ENCODE results near the gene STXBP1.

Gene STXBP1

DNA sequence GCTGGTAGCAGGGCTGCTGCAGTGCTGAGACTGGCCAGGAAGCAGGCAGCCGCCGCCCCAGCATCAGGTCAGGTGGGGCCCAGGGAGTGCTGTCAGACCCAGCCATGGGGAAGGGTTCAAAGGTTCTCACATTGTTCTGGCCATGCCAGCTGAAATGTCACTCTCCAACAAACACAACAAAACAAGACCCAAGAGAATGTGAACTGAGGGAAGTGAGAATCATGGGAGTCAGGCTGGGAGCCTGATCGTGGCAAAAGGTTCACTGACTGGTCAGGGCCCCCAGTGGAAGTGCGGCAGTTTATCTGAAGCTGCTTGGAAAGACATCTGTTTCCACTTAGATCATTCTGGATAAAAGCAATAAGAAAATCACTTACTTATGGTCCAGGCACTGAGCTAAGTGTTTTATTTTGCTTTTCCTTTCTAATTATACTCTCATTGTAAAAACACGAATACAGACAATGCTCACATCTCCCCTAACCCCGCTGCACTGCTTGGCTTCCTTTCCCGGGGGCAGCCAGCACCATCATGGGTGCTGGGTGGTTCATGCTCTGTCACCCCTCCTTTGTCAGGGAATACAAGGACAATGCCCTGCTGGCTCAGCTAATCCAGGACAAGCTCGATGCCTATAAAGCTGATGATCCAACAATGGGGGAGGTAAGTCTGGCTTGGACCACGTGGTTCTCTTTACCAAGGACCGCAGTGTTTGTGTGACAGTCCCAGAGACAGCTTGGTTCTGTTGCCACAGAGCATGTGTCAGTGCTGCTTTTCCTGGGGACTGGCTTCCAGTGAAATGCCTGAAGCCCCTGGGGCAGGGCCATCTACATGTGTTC lies 52.8 kb downstream of the STXBP1 start:
- H3K4me1 ChIP-seq (ENCODE audit: insufficient read depth, low read length) = no peaks in the 10 kb centered on the region
- H3K9ac ChIP-seq (ENCODE audit: low read length) = no peak overlapping the region
- H3K36me3 ChIP-seq (ENCODE audit: insufficient read depth, low read length) = peaks cover 64% of the 10 kb centered on the region
- H3K4me3 ChIP-seq (ENCODE audit: low read depth in 1 of 2, low read length in 2 of 2) = no peak overlapping the region
- H3K9me3 ChIP-seq (ENCODE audit: low read length) = no peaks in the 10 kb centered on the region
- H3K27ac ChIP-seq (ENCODE audit: low read depth, low read length) = no peak overlapping the region
- H3K27me3 ChIP-seq (ENCODE audit: control insufficient read depth in 1 of 2, insufficient read depth in 2 of 2, low read length in 2 of 2) = no peaks in the 10 kb centered on the region

DNA sequence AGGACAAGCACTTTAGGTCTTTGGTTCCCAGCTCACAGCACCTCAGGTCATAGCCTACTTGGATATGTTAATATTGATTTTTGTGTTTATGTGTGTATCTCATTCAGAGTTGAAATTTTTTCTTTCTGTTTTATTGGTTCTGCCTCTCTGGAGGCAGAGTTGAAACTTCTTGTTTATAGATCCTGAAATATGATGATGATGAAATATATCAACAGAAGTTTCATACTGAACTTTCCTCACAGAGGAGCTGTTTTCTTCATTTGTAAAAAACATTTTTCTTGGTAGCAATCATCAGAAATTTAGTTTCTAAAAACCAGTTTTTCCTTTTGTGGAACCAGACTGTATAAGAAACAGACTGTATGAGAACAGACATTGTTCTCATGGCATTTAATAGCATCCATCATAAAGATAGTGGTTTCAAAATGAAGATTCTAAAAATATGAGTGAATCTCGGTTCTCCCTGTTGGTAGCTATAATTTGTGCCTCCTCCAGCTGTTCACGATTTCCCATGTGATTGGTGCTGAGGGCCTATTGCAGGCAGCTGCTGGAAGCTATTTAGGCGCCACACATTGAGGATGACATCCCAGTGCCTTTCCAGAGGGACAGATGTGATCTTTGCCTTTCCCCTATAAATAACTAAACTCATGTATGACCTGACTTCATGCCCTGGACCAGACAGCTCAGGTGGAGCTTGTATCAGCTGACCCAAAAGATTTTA lies 55.2 kb downstream of the STXBP1 start:
- no peaks in the 10 kb centered on the region for H3K4me1 ChIP-seq (ENCODE audit: insufficient read depth, low read length)
- no peaks in the 10 kb centered on the region for H3K27me3 ChIP-seq (ENCODE audit: control insufficient read depth in 1 of 2, insufficient read depth in 2 of 2, low read length in 2 of 2)
- H3K4me3 ChIP-seq (ENCODE audit: low read depth in 1 of 2, low read length in 2 of 2) = no peak overlapping the region
- no peak overlapping the region for H3K9ac ChIP-seq (ENCODE audit: low read length)
- H3K27ac ChIP-seq (ENCODE audit: low read depth, low read length) = no peak overlapping the region
- no peaks in the 10 kb centered on the region for H3K9me3 ChIP-seq (ENCODE audit: low read length)
- H3K36me3 ChIP-seq (ENCODE audit: insufficient read depth, low read length) = peaks cover 53% of the 10 kb centered on the region

DNA sequence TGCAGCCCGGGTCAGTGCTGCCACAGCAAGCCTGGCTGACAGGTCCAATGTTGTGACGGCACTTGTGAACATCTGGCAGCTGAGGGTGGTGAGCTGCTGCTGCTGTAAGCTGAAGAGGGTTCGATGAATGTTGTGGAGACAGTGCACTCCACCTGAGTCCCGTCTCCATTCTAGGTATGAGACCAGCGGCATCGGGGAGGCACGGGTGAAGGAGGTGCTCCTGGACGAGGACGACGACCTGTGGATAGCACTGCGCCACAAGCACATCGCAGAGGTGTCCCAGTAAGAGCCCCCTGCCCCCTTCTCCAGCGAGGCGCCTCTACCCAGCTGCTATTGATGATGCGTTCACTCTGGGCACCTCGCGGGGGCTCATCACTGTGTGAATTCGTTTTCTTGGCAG lies 55.8 kb downstream of the STXBP1 start:
- Histone ChIP-seq H3K9me3 (ENCODE audit: low read length) (no peaks in the 10 kb centered on the region), H3K9ac (ENCODE audit: low read length) (no peak overlapping the region), H3K4me3 (ENCODE audit: low read depth in 1 of 2, low read length in 2 of 2) (no peak overlapping the region), H3K27me3 (ENCODE audit: control insufficient read depth in 1 of 2, insufficient read depth in 2 of 2, low read length in 2 of 2) (no peaks in the 10 kb centered on the region), H3K4me1 (ENCODE audit: insufficient read depth, low read length) (no peaks in the 10 kb centered on the region), H3K36me3 (ENCODE audit: insufficient read depth, low read length) (peaks cover 54% of the 10 kb centered on the region), H3K27ac (ENCODE audit: low read depth, low read length) (no peak overlapping the region)

GRCh38 chr9:127673234-127673633 lies 61.2 kb downstream of the STXBP1 start:
- Histone ChIP-seq H3K27ac (ENCODE audit: low read depth, low read length) (no peak overlapping the region), H3K9me3 (ENCODE audit: low read length) (no peaks in the 10 kb centered on the region), H3K9ac (ENCODE audit: low read length) (no peak overlapping the region), H3K4me1 (ENCODE audit: insufficient read depth, low read length) (no peaks in the 10 kb centered on the region), H3K27me3 (ENCODE audit: control insufficient read depth in 1 of 2, insufficient read depth in 2 of 2, low read length in 2 of 2) (no peaks in the 10 kb centered on the region), H3K36me3 (ENCODE audit: insufficient read depth, low read length) (peaks cover 49% of the 10 kb centered on the region), H3K4me3 (ENCODE audit: low read depth in 1 of 2, low read length in 2 of 2) (no peak overlapping the region)

DNA sequence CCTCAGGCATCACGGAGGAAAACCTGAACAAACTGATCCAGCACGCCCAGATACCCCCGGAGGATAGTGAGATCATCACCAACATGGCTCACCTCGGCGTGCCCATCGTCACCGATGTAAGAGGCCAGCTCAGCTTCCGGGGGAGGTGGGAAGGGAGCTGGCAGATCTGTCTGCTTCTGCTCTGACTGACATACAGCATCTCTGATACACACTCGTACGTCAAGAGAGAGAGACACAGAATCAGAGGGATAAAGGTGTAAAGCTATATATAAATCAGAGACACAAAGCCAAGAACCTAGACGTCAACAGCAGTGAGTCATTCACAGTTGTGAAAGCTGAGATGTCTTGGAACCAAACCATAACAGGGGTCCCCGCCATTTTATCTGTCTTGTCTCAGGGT lies 64.6 kb downstream of the STXBP1 start:
- Histone ChIP-seq H3K9me3 (ENCODE audit: low read length) (no peaks in the 10 kb centered on the region), H3K27me3 (ENCODE audit: control insufficient read depth in 1 of 2, insufficient read depth in 2 of 2, low read length in 2 of 2) (no peaks in the 10 kb centered on the region), H3K36me3 (ENCODE audit: insufficient read depth, low read length) (peaks cover 67% of the 10 kb centered on the region), H3K9ac (ENCODE audit: low read length) (no peak overlapping the region), H3K4me3 (ENCODE audit: low read depth in 1 of 2, low read length in 2 of 2) (no peak overlapping the region), H3K27ac (ENCODE audit: low read depth, low read length) (no peak overlapping the region), H3K4me1 (ENCODE audit: insufficient read depth, low read length) (no peaks in the 10 kb centered on the region)

GRCh38 chr9:127679506-127679905 lies 67.4 kb downstream of the STXBP1 start:
- Histone ChIP-seq H3K4me3 (ENCODE audit: low read depth in 1 of 2, low read length in 2 of 2) (no peak overlapping the region), H3K27ac (ENCODE audit: low read depth, low read length) (no peak overlapping the region), H3K4me1 (ENCODE audit: insufficient read depth, low read length) (no peaks in the 10 kb centered on the region), H3K36me3 (ENCODE audit: insufficient read depth, low read length) (peaks cover 77% of the 10 kb centered on the region), H3K27me3 (ENCODE audit: control insufficient read depth in 1 of 2, insufficient read depth in 2 of 2, low read length in 2 of 2) (no peaks in the 10 kb centered on the region), H3K9ac (ENCODE audit: low read length) (no peak overlapping the region), H3K9me3 (ENCODE audit: low read length) (no peaks in the 10 kb centered on the region)

- Histone ChIP-seq H3K4me1 (ENCODE audit: insufficient read depth, low read length) (no peaks in the 10 kb centered on the region), H3K9me3 (ENCODE audit: low read length) (no peaks in the 10 kb centered on the region), H3K27ac (ENCODE audit: low read depth, low read length) (no peak overlapping the region), H3K9ac (ENCODE audit: low read length) (no peak overlapping the region), H3K27me3 (ENCODE audit: control insufficient read depth in 1 of 2, insufficient read depth in 2 of 2, low read length in 2 of 2) (no peaks in the 10 kb centered on the region), H3K36me3 (ENCODE audit: insufficient read depth, low read length) (peaks cover 82% of the 10 kb centered on the region), H3K4me3 (ENCODE audit: low read depth in 1 of 2, low read length in 2 of 2) (no peak overlapping the region)
Measured at GRCh38 chr9:127680226-127680625, 68.1 kb downstream of the STXBP1 start.

- Histone ChIP-seq H3K9ac (ENCODE audit: low read length) (no peak overlapping the region), H3K4me1 (ENCODE audit: insufficient read depth, low read length) (no peaks in the 10 kb centered on the region), H3K9me3 (ENCODE audit: low read length) (no peaks in the 10 kb centered on the region), H3K27ac (ENCODE audit: low read depth, low read length) (no peak overlapping the region), H3K4me3 (ENCODE audit: low read depth in 1 of 2, low read length in 2 of 2) (no peak overlapping the region), H3K27me3 (ENCODE audit: control insufficient read depth in 1 of 2, insufficient read depth in 2 of 2, low read length in 2 of 2) (no peaks in the 10 kb centered on the region), H3K36me3 (ENCODE audit: insufficient read depth, low read length) (peaks cover 77% of the 10 kb centered on the region)
Measured at GRCh38 chr9:127680846-127681245, 68.8 kb downstream of the STXBP1 start.

DNA sequence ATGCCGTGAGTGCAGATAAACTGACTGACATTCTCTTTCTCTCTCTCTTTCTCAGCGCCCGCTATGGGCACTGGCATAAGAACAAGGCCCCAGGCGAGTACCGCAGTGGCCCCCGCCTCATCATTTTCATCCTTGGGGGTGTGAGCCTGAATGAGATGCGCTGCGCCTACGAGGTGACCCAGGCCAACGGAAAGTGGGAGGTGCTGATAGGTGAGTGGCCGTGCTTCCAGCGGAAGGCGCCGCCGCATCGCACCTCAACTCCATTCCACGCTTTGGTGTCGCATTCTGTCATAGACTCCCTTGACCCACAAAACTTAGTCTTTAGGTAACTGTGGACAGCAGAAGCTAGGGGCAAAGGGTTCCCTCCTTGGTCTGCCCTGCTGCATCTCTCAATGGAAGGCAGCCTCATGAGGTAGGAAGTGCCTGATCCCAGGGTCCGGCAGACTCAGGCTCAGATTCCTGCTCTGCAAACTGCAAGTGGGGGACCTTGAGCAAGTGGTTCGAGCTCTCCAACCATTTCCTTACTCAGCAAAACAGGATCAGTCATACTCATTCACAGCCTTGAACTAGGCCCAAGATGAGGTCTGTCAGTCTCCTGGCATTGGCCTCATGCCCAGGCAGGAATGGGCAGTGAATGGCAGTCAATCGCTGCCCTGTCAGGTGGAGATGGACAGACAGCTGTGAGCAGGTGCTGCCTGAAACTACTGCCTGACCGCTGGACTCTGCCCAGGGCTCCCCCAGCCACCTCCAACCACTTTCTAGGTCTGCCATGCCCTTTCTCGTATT lies 70.5 kb downstream of the STXBP1 start:
- H3K9me3 ChIP-seq (ENCODE audit: low read length) = no peaks in the 10 kb centered on the region
- H3K4me3 ChIP-seq (ENCODE audit: low read depth in 1 of 2, low read length in 2 of 2) = no peak overlapping the region
- H3K27me3 ChIP-seq (ENCODE audit: control insufficient read depth in 1 of 2, insufficient read depth in 2 of 2, low read length in 2 of 2) = no peaks in the 10 kb centered on the region
- H3K4me1 ChIP-seq (ENCODE audit: insufficient read depth, low read length) = no peaks in the 10 kb centered on the region
- H3K27ac ChIP-seq (ENCODE audit: low read depth, low read length) = no peak overlapping the region
- no peak overlapping the region for H3K9ac ChIP-seq (ENCODE audit: low read length)
- peaks cover 79% of the 10 kb centered on the region for H3K36me3 ChIP-seq (ENCODE audit: insufficient read depth, low read length)

GRCh38 chr9:127683723-127684122 lies 71.6 kb downstream of the STXBP1 start:
- H3K27me3 ChIP-seq (ENCODE audit: control insufficient read depth in 1 of 2, insufficient read depth in 2 of 2, low read length in 2 of 2) = no peaks in the 10 kb centered on the region
- H3K4me3 ChIP-seq (ENCODE audit: low read depth in 1 of 2, low read length in 2 of 2) = no peak overlapping the region
- H3K9me3 ChIP-seq (ENCODE audit: low read length) = no peaks in the 10 kb centered on the region
- H3K4me1 ChIP-seq (ENCODE audit: insufficient read depth, low read length) = no peaks in the 10 kb centered on the region
- H3K9ac ChIP-seq (ENCODE audit: low read length) = no peak overlapping the region
- no peak overlapping the region for H3K27ac ChIP-seq (ENCODE audit: low read depth, low read length)
- H3K36me3 ChIP-seq (ENCODE audit: insufficient read depth, low read length) = peaks cover 72% of the 10 kb centered on the region

DNA sequence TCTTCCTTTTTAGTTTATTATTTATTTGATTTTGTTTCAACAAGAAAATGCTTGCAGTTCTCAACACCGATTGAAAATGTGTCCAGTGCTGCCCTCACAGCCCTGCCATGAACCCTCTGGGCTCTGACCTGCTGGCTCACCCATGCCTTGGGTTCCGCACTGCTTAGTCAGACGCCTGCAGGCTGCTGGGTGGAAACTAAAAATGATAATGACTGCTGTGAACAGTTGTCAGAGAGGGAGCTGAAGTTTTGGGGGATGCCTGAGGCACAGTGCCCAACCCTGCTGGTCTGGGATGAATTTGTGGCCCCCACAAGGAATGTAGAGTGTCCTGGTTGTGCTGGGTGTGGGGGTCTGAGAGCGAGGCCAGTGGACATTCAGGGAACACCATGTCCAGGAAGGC lies 72.5 kb downstream of the STXBP1 start:
- H3K9me3 ChIP-seq (ENCODE audit: low read length) = no peaks in the 10 kb centered on the region
- H3K36me3 ChIP-seq (ENCODE audit: insufficient read depth, low read length) = peaks cover 65% of the 10 kb centered on the region

More for the DNA sequence above, 72.5 kb downstream of the STXBP1 start:
- Histone ChIP-seq H3K4me1 (ENCODE audit: insufficient read depth, low read length) (no peaks in the 10 kb centered on the region), H3K4me3 (ENCODE audit: low read depth in 1 of 2, low read length in 2 of 2) (no peak overlapping the region), H3K27ac (ENCODE audit: low read depth, low read length) (no peak overlapping the region), H3K27me3 (ENCODE audit: control insufficient read depth in 1 of 2, insufficient read depth in 2 of 2, low read length in 2 of 2) (no peaks in the 10 kb centered on the region), H3K9ac (ENCODE audit: low read length) (no peak overlapping the region)
